Rectal smooth muscle tissue (tissue), 1 donor: ENCODE data around the gene YIPF3.
"Not testable (repeated sequence)": the region's sequence is repeated elsewhere in the genome, so short reads cannot be mapped to it uniquely, and the experiment has no call there.

ENCODE experiments used
- H3K27ac ChIP-seq: one replicate; pipeline ENCODE4 v1.7.0; 2013; ENCODE audit warnings: low read depth, low read length, inconsistent platforms
- H3K27me3 ChIP-seq: one replicate; pipeline ENCODE4 v1.7.0; 2013; ENCODE audit warnings: low read length; ENCODE audit not compliant: control insufficient read depth, insufficient read depth
- H3K36me3 ChIP-seq: one replicate; pipeline ENCODE4 v1.7.0; 2013; ENCODE audit warnings: low read length; ENCODE audit not compliant: control insufficient read depth, insufficient read depth
- H3K4me1 ChIP-seq: one replicate; pipeline ENCODE4 v1.7.0; 2013; ENCODE audit warnings: low read length; ENCODE audit not compliant: control insufficient read depth, insufficient read depth
- H3K4me3 ChIP-seq: one replicate; pipeline ENCODE4 v1.7.0; 2013; ENCODE audit warnings: low read length
- H3K9ac ChIP-seq: one replicate; pipeline ENCODE4 v1.7.0; 2013; ENCODE audit warnings: low read length

The YIPF3 gene

GRCh38 chr6:43506667-43507471, 9.9 kb downstream of the YIPF3 start:
- no peak overlapping the region for H3K9ac ChIP-seq
- H3K36me3 ChIP-seq = peaks cover 32% of the 10 kb centered on the region
- H3K27me3 ChIP-seq = peaks cover 9% of the 10 kb centered on the region
- no peak overlapping the region for H3K4me3 ChIP-seq
- H3K4me1 ChIP-seq = no peaks in the 10 kb centered on the region
- H3K27ac ChIP-seq = no peak overlapping the region

- H3K4me3 ChIP-seq = no peak overlapping the region
- no peaks in the 10 kb centered on the region for H3K4me1 ChIP-seq
- H3K9ac ChIP-seq = no peak overlapping the region
- H3K27me3 ChIP-seq = peaks cover 9% of the 10 kb centered on the region
- H3K27ac ChIP-seq = no peak overlapping the region
- H3K36me3 ChIP-seq = peaks cover 26% of the 10 kb centered on the region
Measured at GRCh38 chr6:43506171-43506570, 10.6 kb downstream of the YIPF3 start.

- peaks cover 9% of the 10 kb centered on the region for H3K27me3 ChIP-seq
- H3K27ac ChIP-seq = no peak overlapping the region
- H3K9ac ChIP-seq = no peak overlapping the region
- H3K4me1 ChIP-seq = no peaks in the 10 kb centered on the region
- H3K4me3 ChIP-seq = no peak overlapping the region
- H3K36me3 ChIP-seq = peaks cover 28% of the 10 kb centered on the region
Measured at GRCh38 chr6:43505718-43506117, 11.0 kb downstream of the YIPF3 start.

GRCh38 chr6:43504756-43505593, 11.8 kb downstream of the YIPF3 start:
- H3K36me3 ChIP-seq = peaks cover 35% of the 10 kb centered on the region

GRCh38 chr6:43503443-43503842, 13.3 kb downstream of the YIPF3 start:
- H3K27me3 ChIP-seq = no peaks in the 10 kb centered on the region
- H3K36me3 ChIP-seq = peaks cover 50% of the 10 kb centered on the region
- H3K9ac ChIP-seq = no peak overlapping the region

More at GRCh38 chr6:43504756-43505593, 11.8 kb downstream of the YIPF3 start:
- Histone ChIP-seq H3K4me3 (no peak overlapping the region), H3K9ac (no peak overlapping the region), H3K4me1 (no peaks in the 10 kb centered on the region), H3K27ac (no peak overlapping the region), H3K27me3 (peaks cover 9% of the 10 kb centered on the region)

GRCh38 chr6:43502666-43503065, 14.1 kb downstream of the YIPF3 start:
- no peaks in the 10 kb centered on the region for H3K27me3 ChIP-seq
- H3K27ac ChIP-seq = no peak overlapping the region
- no peak overlapping the region for H3K9ac ChIP-seq
- no peaks in the 10 kb centered on the region for H3K4me1 ChIP-seq
- no peak overlapping the region for H3K4me3 ChIP-seq
- peaks cover 50% of the 10 kb centered on the region for H3K36me3 ChIP-seq

More at GRCh38 chr6:43503443-43503842, 13.3 kb downstream of the YIPF3 start:
- Histone ChIP-seq H3K4me3 (no peak overlapping the region), H3K27ac (no peak overlapping the region), H3K4me1 (no peaks in the 10 kb centered on the region)

- H3K4me3 ChIP-seq = no peak overlapping the region
- no peaks in the 10 kb centered on the region for H3K27me3 ChIP-seq
- H3K27ac ChIP-seq = no peak overlapping the region
- peaks cover 2% of the 10 kb centered on the region for H3K4me1 ChIP-seq
- peaks cover 52% of the 10 kb centered on the region for H3K36me3 ChIP-seq
- no peak overlapping the region for H3K9ac ChIP-seq
Measured at GRCh38 chr6:43500921-43501320, 15.8 kb downstream of the YIPF3 start.

GRCh38 chr6:43499028-43499815, 17.5 kb downstream of the YIPF3 start:
- no peak overlapping the region for H3K4me3 ChIP-seq
- no peak overlapping the region for H3K27ac ChIP-seq
- H3K9ac ChIP-seq = no peak overlapping the region
- H3K4me1 ChIP-seq = peaks cover 2% of the 10 kb centered on the region
- peaks cover 43% of the 10 kb centered on the region for H3K36me3 ChIP-seq
- H3K27me3 ChIP-seq = no peaks in the 10 kb centered on the region

- H3K27ac ChIP-seq, H3K4me3 ChIP-seq, H3K27me3 ChIP-seq, H3K9ac ChIP-seq, H3K4me1 ChIP-seq: not testable (repeated sequence)
- peaks cover 38% of the 10 kb centered on the region for H3K36me3 ChIP-seq
Measured at GRCh38 chr6:43498291-43498690, 18.4 kb downstream of the YIPF3 start.

GRCh38 chr6:43497689-43498088, 19.0 kb downstream of the YIPF3 start:
- Histone ChIP-seq H3K9ac (no peak overlapping the region), H3K4me1 (peaks cover 3% of the 10 kb centered on the region), H3K27ac (no peak overlapping the region), H3K4me3 (no peak overlapping the region), H3K36me3 (peaks cover 32% of the 10 kb centered on the region), H3K27me3 (no peaks in the 10 kb centered on the region)

GRCh38 chr6:43497129-43497396, 19.7 kb downstream of the YIPF3 start:
- no peak overlapping the region for H3K27ac ChIP-seq

GRCh38 chr6:43496370-43497128, 20.2 kb downstream of the YIPF3 start:
- no peak overlapping the region for H3K27ac ChIP-seq
- H3K4me1 ChIP-seq = peaks cover 11% of the 10 kb centered on the region
- no peak overlapping the region for H3K9ac ChIP-seq
- H3K27me3 ChIP-seq = no peaks in the 10 kb centered on the region
- no peak overlapping the region for H3K4me3 ChIP-seq
- peaks cover 26% of the 10 kb centered on the region for H3K36me3 ChIP-seq

More at GRCh38 chr6:43497129-43497396, 19.7 kb downstream of the YIPF3 start:
- H3K27me3 ChIP-seq = no peaks in the 10 kb centered on the region
- H3K9ac ChIP-seq = no peak overlapping the region
- peaks cover 8% of the 10 kb centered on the region for H3K4me1 ChIP-seq
- no peak overlapping the region for H3K4me3 ChIP-seq
- peaks cover 26% of the 10 kb centered on the region for H3K36me3 ChIP-seq
